NCI-H1694 treated with DMSO at 0.1 percent for 48 hours (cell line): ENCODE data around the gene EGR4.
A peak's percentile ranks its signal among the peaks of the same experiment; 100 is the strongest.

Experiments used
- DNase-seq: peaks from one replicate; lab custom pipeline; 2025; lab: John Stamatoyannopoulos, UW

EGR4 gene

DNA sequence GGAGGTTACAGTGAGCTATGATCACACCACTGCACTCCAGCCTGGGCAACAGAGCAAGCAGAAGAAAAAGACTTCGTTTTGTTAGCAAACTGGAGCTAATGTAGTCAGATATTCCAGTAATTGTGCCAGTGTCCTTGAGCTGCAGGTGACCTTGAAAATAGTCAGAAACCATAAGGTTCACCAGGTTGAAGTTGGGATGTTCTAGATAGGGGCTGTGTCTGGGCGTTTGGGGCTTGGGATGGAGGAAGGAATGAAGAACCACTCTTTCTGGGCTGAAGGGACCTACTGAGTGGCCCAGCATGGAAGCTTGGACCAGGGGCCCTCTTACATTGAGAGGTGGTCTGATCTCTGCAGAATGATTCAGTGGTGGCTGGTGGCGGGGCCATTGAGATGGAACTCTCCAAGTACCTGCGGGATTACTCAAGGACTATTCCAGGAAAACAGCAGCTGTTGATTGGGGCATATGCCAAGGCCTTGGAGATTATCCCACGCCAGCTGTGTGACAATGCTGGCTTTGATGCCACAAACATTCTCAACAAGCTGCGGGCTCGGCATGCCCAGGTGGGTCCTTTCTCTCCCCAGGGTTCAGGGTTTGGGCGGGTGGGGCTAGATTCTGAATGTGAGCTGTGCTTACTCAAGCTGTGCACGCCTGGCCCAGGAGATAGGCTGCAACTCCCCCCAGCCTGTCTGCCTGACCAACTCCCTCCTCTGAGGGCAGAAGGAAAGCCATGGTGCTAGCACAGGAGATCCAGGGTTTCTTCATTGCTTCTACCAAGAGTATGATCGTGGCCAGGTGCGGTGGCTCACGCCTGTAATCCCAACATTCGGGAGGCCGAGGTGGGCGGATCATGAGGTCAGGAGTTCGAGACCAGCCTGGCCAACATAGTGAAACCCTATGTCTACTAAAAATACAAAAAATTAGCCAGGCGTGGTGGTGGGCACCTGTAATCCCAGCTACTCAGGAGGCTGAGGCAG, 42.2 kb downstream of the EGR4 start:
- no peak for DNase-seq

DNA sequence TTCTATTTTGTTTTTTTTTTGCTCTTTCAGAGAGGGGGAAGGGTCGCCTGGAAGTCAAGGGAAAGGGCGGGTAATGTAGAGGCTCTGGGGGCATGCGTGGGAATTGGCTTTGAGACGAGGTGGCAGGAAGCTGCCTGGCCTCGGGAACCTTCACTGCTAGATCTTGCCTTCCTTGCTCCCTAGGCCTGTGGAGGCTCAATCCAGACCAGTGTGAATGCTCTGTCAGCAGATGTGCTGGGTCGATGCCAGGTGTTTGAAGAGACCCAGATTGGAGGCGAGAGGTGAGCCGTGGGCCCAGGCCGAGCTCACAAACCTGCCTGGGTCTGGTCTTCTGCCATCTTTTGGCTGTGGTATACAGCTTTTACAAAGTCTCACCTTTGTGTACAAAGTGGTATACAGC, 43.7 kb downstream of the EGR4 start:
- DNase-seq, result no peak

GRCh38 chr2:73246850-73247249, 46.5 kb downstream of the EGR4 start:
- no peak for DNase-seq

GRCh38 chr2:73244580-73244979, 48.8 kb downstream of the EGR4 start:
- DNase-seq, result no peak

- peak; percentile 59 for DNase-seq
These were observed 49.3 kb downstream of the EGR4 start for GRCh38 chr2:73243884-73244570.
